Keratinocyte (primary cell): Measurements from ENCODE around the gene CACNA1S. TPM values are rescaled to one million over a fixed set of nuclear protein-coding genes. Genes with fewer than 3 reads are reported as not detected.

Source experiments
- DNase-seq: peaks from one replicate; pipeline ENCODE4 v3.0.0-alpha.2; 2011; ENCODE audit warnings: low read depth, missing footprints, low spot score
- FAIRE-seq: peaks from 2 replicates; lab custom pipeline; 2011; peaks lifted over from hg19 to GRCh38; lab: Jason Lieb, UNC
- H2AFZ ChIP-seq: 2 replicates; pipeline ENCODE4 v1.6.0; 2012; ENCODE audit warnings: low read length, control low read depth, inconsistent platforms; ENCODE audit not compliant: control insufficient read depth
- H3K27ac ChIP-seq: 2 replicates; pipeline ENCODE4 v1.5.1; 2011; ENCODE audit warnings: low read length; ENCODE audit not compliant: control insufficient read depth, insufficient read depth
- H3K27me3 ChIP-seq: 3 replicates; pipeline ENCODE4 v1.6.0; 2011; ENCODE audit warnings: low read length; ENCODE audit not compliant: control insufficient read depth, insufficient read depth; ENCODE audit errors: extremely low read depth
- H3K36me3 ChIP-seq, 2 experiments: 2 replicates in 1 of 2; 3 replicates in 1 of 2; pipeline ENCODE4 v1.5.1; 2011; ENCODE audit warnings: low read length in 2 of 2, mild to moderate bottlenecking in 1 of 2; ENCODE audit not compliant: control insufficient read depth in 2 of 2, insufficient read depth in 2 of 2; ENCODE audit errors: extremely low read depth in 1 of 2
- H3K4me1 ChIP-seq: 3 replicates; pipeline ENCODE4 v1.5.1; 2011; ENCODE audit warnings: low read length; ENCODE audit not compliant: control insufficient read depth, insufficient read depth; ENCODE audit errors: extremely low read depth
- H3K4me2 ChIP-seq: 3 replicates; pipeline ENCODE4 v1.6.0; 2011; ENCODE audit warnings: low read depth, low read length; ENCODE audit not compliant: control insufficient read depth, insufficient read depth; ENCODE audit errors: extremely low read depth
- H3K4me3 ChIP-seq, 3 experiments: fragments of 200-600 bp in 1 of 3; sonication (generic) in 1 of 3; 2 replicates in 2 of 3; 3 replicates in 1 of 3; pipeline ENCODE4 v1.5.1; 2011 to 2016; ENCODE audit warnings: low read length in 3 of 3, mild to moderate bottlenecking in 3 of 3, control low read depth in 2 of 3, inconsistent platforms in 1 of 3, low read depth in 1 of 3, mixed read lengths in 1 of 3, mixed run types in 1 of 3, moderate library complexity in 1 of 3; ENCODE audit not compliant: control insufficient read depth in 2 of 3, insufficient read depth in 2 of 3; ENCODE audit errors: extremely low read depth in 1 of 3
- H3K79me2 ChIP-seq: 2 replicates; pipeline ENCODE4 v1.6.0; 2012; ENCODE audit warnings: low read length; ENCODE audit not compliant: control insufficient read depth, insufficient read depth
- H3K9ac ChIP-seq: 3 replicates; pipeline ENCODE4 v1.6.0; 2011; ENCODE audit warnings: low read length; ENCODE audit not compliant: control insufficient read depth, insufficient read depth; ENCODE audit errors: extremely low read depth
- H3K9me1 ChIP-seq: 3 replicates; pipeline ENCODE4 v1.6.0; 2011; ENCODE audit warnings: low read length; ENCODE audit not compliant: control insufficient read depth, insufficient read depth; ENCODE audit errors: extremely low read depth
- H3K9me3 ChIP-seq: 2 replicates; pipeline ENCODE4 v1.5.1; 2012; ENCODE audit warnings: low read depth, low read length; ENCODE audit not compliant: control insufficient read depth
- H4K20me1 ChIP-seq: 3 replicates; pipeline ENCODE4 v1.6.0; 2011; ENCODE audit warnings: low read length; ENCODE audit not compliant: control insufficient read depth, insufficient read depth; ENCODE audit errors: extremely low read depth
- EZH2 ChIP-seq: IDR thresholded peaks from one replicate; pipeline ENCODE4 v1.6.1; 2012; ENCODE audit warnings: inconsistent platforms, mild to moderate bottlenecking, low read length, moderate library complexity
- dilution Hi-C: fragments of 300-500 bp; cut with MboI; formaldehyde crosslinking; loops from one replicate; pipeline ENCODE4 v1.7.0; 2020; ENCODE audit warnings: low sequenced_read_pairs; ENCODE audit not compliant: extremely low pct_ligation_motif_present
- polyA plus RNA-seq, 5 experiments: library from polyadenylated mRNA; depleted of rRNA in 3 of 5; stranded (reverse) in 3 of 5; stranded (forward) in 1 of 5; unstranded in 1 of 5; fragments of >200 nt; gene quantifications; 1 replicate in 1 of 5; 2 replicates in 3 of 5; 3 replicates in 1 of 5; pipeline versions ENCODE4 v1.2.1 to v1.2.3, GENCODE V29; 2011 to 2012; ENCODE audit warnings: missing spikeins in 2 of 5, low read depth in 1 of 5, low replicate concordance in 1 of 5
- TF ChIP-seq, protein P1 (sequence below), 3 experiments: IDR thresholded peaks in 1 of 3; conservative IDR thresholded peaks in 1 of 3; optimal IDR thresholded peaks in 1 of 3; 2 replicates in 2 of 3; 3 replicates in 1 of 3; pipeline versions ENCODE3 to v1.5.1; 2011; ENCODE audit warnings: low read length in 3 of 3, mild to moderate bottlenecking in 3 of 3, moderate library complexity in 2 of 3, control low read depth in 1 of 3, inconsistent platforms in 1 of 3; ENCODE audit not compliant: insufficient read depth in 2 of 3; ENCODE audit errors: extremely low read depth in 1 of 3

CACNA1S gene
- polyA plus RNA-seq, 1 donor (not counting 4 experiments of a cell fraction or from before 2014, with no cell fraction given), result not detected

DNA sequence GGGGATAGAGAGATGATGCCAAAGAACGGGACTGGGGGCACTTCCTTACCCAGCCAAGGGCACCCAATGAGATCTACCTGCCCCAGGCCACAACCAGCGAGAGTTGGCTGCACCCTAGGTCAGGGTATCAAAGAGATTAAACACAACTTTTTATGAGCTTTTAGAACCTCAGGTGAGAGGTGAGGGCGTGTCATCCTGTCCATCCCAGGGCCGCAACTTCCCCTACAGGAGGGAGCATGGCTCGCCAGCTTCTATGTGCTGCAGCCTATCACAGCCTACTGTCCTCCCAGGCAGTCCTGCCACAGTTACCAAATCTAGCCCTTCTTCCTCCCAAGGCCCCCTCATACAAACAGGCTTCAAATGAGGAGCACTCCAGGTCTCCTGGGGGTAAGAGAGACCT lies 29.2 kb upstream of the CACNA1S start:
- dilution Hi-C loops, result no loop called here
- H4K20me1 ChIP-seq, result no peaks in the 10 kb centered on the region
- H3K27me3 ChIP-seq, result no peaks in the 10 kb centered on the region
- peaks cover 12 to 26% of the 10 kb centered on the region in 2 experiments for H3K36me3 ChIP-seq
- no peaks in the 10 kb centered on the region for H3K79me2 ChIP-seq
- no peak overlapping the region for H3K27ac ChIP-seq
- peaks cover 4% of the 10 kb centered on the region for H3K4me1 ChIP-seq
- no peak overlapping the region for H2AFZ ChIP-seq
- no peaks in the 10 kb centered on the region for H3K9me1 ChIP-seq
- no peak overlapping the region for H3K4me3 ChIP-seq
- H3K4me2 ChIP-seq, result no peak overlapping the region
- H3K9me3 ChIP-seq, result no peaks in the 10 kb centered on the region
- no peak overlapping the region for H3K9ac ChIP-seq
- FAIRE-seq, result no peak
- no peak for TF ChIP-seq EZH2
- TF ChIP-seq, protein P1, sequence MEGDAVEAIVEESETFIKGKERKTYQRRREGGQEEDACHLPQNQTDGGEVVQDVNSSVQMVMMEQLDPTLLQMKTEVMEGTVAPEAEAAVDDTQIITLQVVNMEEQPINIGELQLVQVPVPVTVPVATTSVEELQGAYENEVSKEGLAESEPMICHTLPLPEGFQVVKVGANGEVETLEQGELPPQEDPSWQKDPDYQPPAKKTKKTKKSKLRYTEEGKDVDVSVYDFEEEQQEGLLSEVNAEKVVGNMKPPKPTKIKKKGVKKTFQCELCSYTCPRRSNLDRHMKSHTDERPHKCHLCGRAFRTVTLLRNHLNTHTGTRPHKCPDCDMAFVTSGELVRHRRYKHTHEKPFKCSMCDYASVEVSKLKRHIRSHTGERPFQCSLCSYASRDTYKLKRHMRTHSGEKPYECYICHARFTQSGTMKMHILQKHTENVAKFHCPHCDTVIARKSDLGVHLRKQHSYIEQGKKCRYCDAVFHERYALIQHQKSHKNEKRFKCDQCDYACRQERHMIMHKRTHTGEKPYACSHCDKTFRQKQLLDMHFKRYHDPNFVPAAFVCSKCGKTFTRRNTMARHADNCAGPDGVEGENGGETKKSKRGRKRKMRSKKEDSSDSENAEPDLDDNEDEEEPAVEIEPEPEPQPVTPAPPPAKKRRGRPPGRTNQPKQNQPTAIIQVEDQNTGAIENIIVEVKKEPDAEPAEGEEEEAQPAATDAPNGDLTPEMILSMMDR (optimal IDR thresholded peaks at IDR 0.05 in 1 of 3, IDR thresholded peaks at IDR 0.05 in 1 of 3, conservative IDR thresholded peaks at IDR 0.05 in 1 of 3; ENCODE audit: extremely low read depth in 1 of 3, insufficient read depth in 2 of 3, low read length in 3 of 3), result no peak
- DNase-seq, result no peak

DNA sequence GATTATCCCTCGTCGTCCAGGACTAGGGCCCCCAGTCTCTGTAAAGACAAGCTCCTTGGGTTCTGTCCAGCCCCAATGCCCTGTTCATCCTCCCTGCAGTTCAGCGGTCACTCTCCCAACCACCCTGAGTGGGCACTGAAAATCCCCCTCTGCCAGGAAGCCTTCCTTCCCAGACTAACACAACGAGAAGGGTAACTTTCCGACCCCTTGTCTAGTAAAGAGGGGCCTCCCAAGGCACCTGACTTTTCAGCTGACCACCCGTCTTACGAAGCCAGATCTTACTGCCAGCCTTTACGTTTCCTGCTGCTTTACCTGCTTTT lies 28.7 kb upstream of the CACNA1S start:
- Histone ChIP-seq H3K27me3 (no peaks in the 10 kb centered on the region), H3K4me1 (peaks cover 4% of the 10 kb centered on the region), H3K36me3 (peaks cover 12 to 28% of the 10 kb centered on the region in 2 experiments), H3K4me2 (no peak overlapping the region), H3K9me1 (no peaks in the 10 kb centered on the region), H2AFZ (no peak overlapping the region), H3K27ac (no peak overlapping the region), H3K9ac (no peak overlapping the region), H3K9me3 (no peaks in the 10 kb centered on the region), H3K4me3 (no peak overlapping the region), H4K20me1 (no peaks in the 10 kb centered on the region), H3K79me2 (no peaks in the 10 kb centered on the region)
- FAIRE-seq (no peak), DNase-seq (no peak)
- dilution Hi-C loops, result no loop called here
- TF ChIP-seq, protein P1 (optimal IDR thresholded peaks at IDR 0.05 in 1 of 3, IDR thresholded peaks at IDR 0.05 in 1 of 3, conservative IDR thresholded peaks at IDR 0.05 in 1 of 3; ENCODE audit: extremely low read depth in 1 of 3, insufficient read depth in 2 of 3, low read length in 3 of 3), result no peak
- no peak for TF ChIP-seq EZH2
